ENCODE data around the gene HCAR1. TPM values are rescaled to one million over a fixed set of nuclear protein-coding genes. Genes with fewer than 3 reads are reported as not detected.
"Not testable (repeated sequence)": the region's sequence is repeated elsewhere in the genome, so short reads cannot be mapped to it uniquely, and the experiment has no call there.

The HCAR1 gene
- total RNA-seq = under 1 TPM; 0.06 to 0.23 TPM

- Mint-ChIP-seq H3K4me3 (no peak within 1 kb of the TSS), H3K27me3 (peaks cover 2% of the 10 kb centered on the region), H3K27ac (peak within 1 kb of the TSS; percentile 48), H3K4me1 (peaks cover 57% of the 10 kb centered on the region), H3K9me3 (ENCODE audit: low read depth) (no peaks in the 10 kb centered on the region), H3K36me3 (peaks cover 4% of the 10 kb centered on the region)
- ATAC-seq (peak; percentile 80), DNase-seq (peak; percentile 83)
- CTCF ChIA-PET = no interaction called here
Observed at GRCh38 chr12:122730215-122731014, at the start of gene HCAR1. Gene HCAR1, minus strand, starts transcription at chr12:122730844. Its CDS starts 505 bp downstream, at chr12:122730339.

- Mint-ChIP-seq H3K9me3 (ENCODE audit: low read depth) (no peaks in the 10 kb centered on the region), H3K4me1 (peaks cover 37% of the 10 kb centered on the region), H3K36me3 (peaks cover 50% of the 10 kb centered on the region), H3K27ac (peak overlapping the region; percentile 49), H3K27me3 (no peaks in the 10 kb centered on the region), H3K4me3 (no peak overlapping the region)
- ATAC-seq (no peak), DNase-seq (no peak)
- CTCF ChIA-PET = interaction anchor here (1.0 to 1.3 kb wide), 2 partner anchors 24 to 36 kb away, joined by 3 to 5 read pairs; no protein-coding TSS in a partner anchor
Observed at GRCh38 chr12:122757568-122757967, 26.9 kb upstream of the HCAR1 start.

- no peak overlapping the region for H3K27ac Mint-ChIP-seq
- peaks cover 43% of the 10 kb centered on the region for H3K4me1 Mint-ChIP-seq
- no peaks in the 10 kb centered on the region for H3K27me3 Mint-ChIP-seq
- H3K4me3 Mint-ChIP-seq = no peak overlapping the region
- peaks cover 44% of the 10 kb centered on the region for H3K36me3 Mint-ChIP-seq
- DNase-seq = no peak
- CTCF ChIA-PET = no interaction called here
- ATAC-seq = no peak
- H3K9me3 Mint-ChIP-seq (ENCODE audit: low read depth) = no peaks in the 10 kb centered on the region
Observed at GRCh38 chr12:122754790-122755189, 24.1 kb upstream of the HCAR1 start.

GRCh38 chr12:122753319-122753650, 22.6 kb upstream of the HCAR1 start:
- CTCF ChIA-PET = interaction anchor here (0.7 to 2.4 kb wide), 8 partner anchors 9 to 418 kb away, joined by 3 to 11 read pairs (median 3); no protein-coding TSS in a partner anchor
- no peak for DNase-seq
- peak overlapping the region; percentile 90 for H3K4me3 Mint-ChIP-seq
- peak overlapping the region; percentile 94 for H3K27ac Mint-ChIP-seq
- H3K36me3 Mint-ChIP-seq = peaks cover 36% of the 10 kb centered on the region
- H3K9me3 Mint-ChIP-seq (ENCODE audit: low read depth) = no peaks in the 10 kb centered on the region
- no peaks in the 10 kb centered on the region for H3K27me3 Mint-ChIP-seq
- no peak for ATAC-seq
- H3K4me1 Mint-ChIP-seq = peaks cover 43% of the 10 kb centered on the region

GRCh38 chr12:122752464-122753318, 22.0 kb upstream of the HCAR1 start, which contains the start of gene DENR:
Gene DENR, plus strand, starts transcription at chr12:122752824. Its CDS starts 878 bp downstream, at chr12:122753702.
- H3K4me1 Mint-ChIP-seq = peaks cover 43% of the 10 kb centered on the region
- no peaks in the 10 kb centered on the region for H3K9me3 Mint-ChIP-seq (ENCODE audit: low read depth)
- H3K4me3 Mint-ChIP-seq = peak within 1 kb of the TSS; percentile 90
- ATAC-seq = peak; percentile 96
- peak within 1 kb of the TSS; percentile 94 for H3K27ac Mint-ChIP-seq
- DNase-seq = peak; percentile 99
- H3K36me3 Mint-ChIP-seq = peaks cover 32% of the 10 kb centered on the region
- no peaks in the 10 kb centered on the region for H3K27me3 Mint-ChIP-seq
- CTCF ChIA-PET = interaction anchor here (0.6 to 2.4 kb wide), 11 partner anchors 9 to 479 kb away, joined by 3 to 11 read pairs (median 3); no protein-coding TSS in a partner anchor

- CTCF ChIA-PET; H3K27ac Mint-ChIP-seq; H3K9me3 Mint-ChIP-seq (ENCODE audit: low read depth); DNase-seq; ATAC-seq; H3K4me3 Mint-ChIP-seq; H3K27me3 Mint-ChIP-seq: not testable (repeated sequence)
- Mint-ChIP-seq H3K4me1 (peaks cover 29% of the 10 kb centered on the region), H3K36me3 (peaks cover 19% of the 10 kb centered on the region)
Observed at GRCh38 chr12:122750781-122751515, 20.3 kb upstream of the HCAR1 start.

GRCh38 chr12:122749569-122750332, 19.1 kb upstream of the HCAR1 start:
- H3K4me3 Mint-ChIP-seq = no peak overlapping the region
- CTCF ChIA-PET = no interaction called here
- no peaks in the 10 kb centered on the region for H3K9me3 Mint-ChIP-seq (ENCODE audit: low read depth)
- peaks cover 21% of the 10 kb centered on the region for H3K4me1 Mint-ChIP-seq
- ATAC-seq = no peak
- DNase-seq = no peak
- peaks cover 11% of the 10 kb centered on the region for H3K36me3 Mint-ChIP-seq
- H3K27me3 Mint-ChIP-seq = no peaks in the 10 kb centered on the region
- H3K27ac Mint-ChIP-seq = no peak overlapping the region

GRCh38 chr12:122747224-122748135, 16.8 kb upstream of the HCAR1 start:
- H3K27me3 Mint-ChIP-seq = no peaks in the 10 kb centered on the region
- no peak for DNase-seq
- ATAC-seq = no peak
- H3K9me3 Mint-ChIP-seq (ENCODE audit: low read depth) = no peaks in the 10 kb centered on the region
- H3K4me3 Mint-ChIP-seq = no peak overlapping the region
- CTCF ChIA-PET = no interaction called here
- H3K36me3 Mint-ChIP-seq = no peaks in the 10 kb centered on the region
- H3K27ac Mint-ChIP-seq = no peak overlapping the region
- H3K4me1 Mint-ChIP-seq = peaks cover 8% of the 10 kb centered on the region

GRCh38 chr12:122743895-122744525, 13.4 kb upstream of the HCAR1 start:
- Mint-ChIP-seq H3K27me3 (no peaks in the 10 kb centered on the region), H3K4me1 (peaks cover 2% of the 10 kb centered on the region), H3K36me3 (no peaks in the 10 kb centered on the region), H3K4me3 (no peak overlapping the region), H3K27ac (no peak overlapping the region), H3K9me3 (ENCODE audit: low read depth) (no peaks in the 10 kb centered on the region)
- CTCF ChIA-PET = no interaction called here
- DNase-seq (no peak), ATAC-seq (no peak)

- ATAC-seq = no peak
- Mint-ChIP-seq H3K4me1 (peaks cover 6% of the 10 kb centered on the region), H3K27me3 (no peaks in the 10 kb centered on the region), H3K36me3 (no peaks in the 10 kb centered on the region), H3K27ac (no peak overlapping the region), H3K4me3 (no peak overlapping the region), H3K9me3 (ENCODE audit: low read depth) (no peaks in the 10 kb centered on the region)
- CTCF ChIA-PET = no interaction called here
- no peak for DNase-seq
Observed at GRCh38 chr12:122740351-122740750, 9.7 kb upstream of the HCAR1 start.

- Mint-ChIP-seq H3K27ac (no peak overlapping the region), H3K36me3 (peaks cover 1% of the 10 kb centered on the region), H3K4me3 (no peak overlapping the region), H3K9me3 (ENCODE audit: low read depth) (no peaks in the 10 kb centered on the region), H3K4me1 (peaks cover 10% of the 10 kb centered on the region), H3K27me3 (no peaks in the 10 kb centered on the region)
- no peak for ATAC-seq
- no peak for DNase-seq
- CTCF ChIA-PET = no interaction called here
Observed at GRCh38 chr12:122738571-122738970, 7.9 kb upstream of the HCAR1 start.

All from activated CD8-positive, alpha-beta memory T cell treated with anti-CD3 and anti-CD28 coated beads, Interleukin-2, amount 10 ng/mL, durations not matched to agents 7 days and 5 days (primary cell).